Trophoblast cell (in vitro differentiated cells and primary cell): ENCODE data around the gene COL4A1.
"Not testable (repeated sequence)": the region's sequence is repeated elsewhere in the genome, so short reads cannot be mapped to it uniquely, and the experiment has no call there.

Source experiments
- DNase-seq, 2 donors: peaks; one replicate each; pipeline ENCODE4 v3.0.0-alpha.2; 2016
- H2AFZ ChIP-seq: 2 replicates; pipeline ENCODE4 v1.6.1; 2013; ENCODE audit warnings: low read length, moderate library complexity, mild to moderate bottlenecking; ENCODE audit not compliant: insufficient read depth, poor library complexity
- H2AK5ac ChIP-seq: 2 replicates; pipeline ENCODE4 v1.6.1; 2013; ENCODE audit warnings: mild to moderate bottlenecking, low read length
- H2BK120ac ChIP-seq: 2 replicates; pipeline ENCODE4 v1.6.1; 2013; ENCODE audit warnings: low read length, mild to moderate bottlenecking, moderate library complexity; ENCODE audit not compliant: insufficient read depth, poor library complexity
- H2BK12ac ChIP-seq: 2 replicates; pipeline ENCODE4 v1.6.1; 2013; ENCODE audit warnings: mild to moderate bottlenecking, low read length, moderate library complexity
- H2BK5ac ChIP-seq: 2 replicates; pipeline ENCODE4 v1.6.1; 2013; ENCODE audit warnings: low read length, low read depth, moderate library complexity, mild to moderate bottlenecking; ENCODE audit not compliant: poor library complexity
- H3K14ac ChIP-seq: 2 replicates; pipeline ENCODE4 v1.6.1; 2013; ENCODE audit warnings: mild to moderate bottlenecking, low read length
- H3K18ac ChIP-seq: 2 replicates; pipeline ENCODE4 v1.6.1; 2013; ENCODE audit warnings: mild to moderate bottlenecking, low read length
- H3K23ac ChIP-seq: 2 replicates; pipeline ENCODE4 v1.6.1; 2013; ENCODE audit warnings: low read length
- H3K27ac ChIP-seq: 2 replicates; pipeline ENCODE4 v1.5.1; 2013; ENCODE audit warnings: low read depth, mild to moderate bottlenecking, inconsistent platforms, low read length, moderate library complexity
- H3K27me3 ChIP-seq: 2 replicates; pipeline ENCODE4 v1.6.1; 2013; ENCODE audit warnings: inconsistent platforms, mild to moderate bottlenecking, low read length, moderate library complexity; ENCODE audit not compliant: insufficient read depth
- H3K36me3 ChIP-seq, 2 experiments: 1 replicate in 1 of 2; 2 replicates in 1 of 2; pipeline ENCODE4 v1.6.1; 2013; ENCODE audit warnings: low read length in 2 of 2, mild to moderate bottlenecking in 2 of 2, moderate library complexity in 1 of 2; ENCODE audit not compliant: insufficient read depth in 2 of 2, control insufficient read depth in 1 of 2
- H3K4ac ChIP-seq: 2 replicates; pipeline ENCODE4 v1.6.1; 2013; ENCODE audit warnings: low read depth, mild to moderate bottlenecking, low read length, moderate library complexity
- H3K4me1 ChIP-seq, 2 experiments: 1 replicate in 1 of 2; 2 replicates in 1 of 2; pipeline ENCODE4 v1.6.1; 2013; ENCODE audit warnings: low read length in 2 of 2, mild to moderate bottlenecking in 2 of 2, moderate library complexity in 1 of 2; ENCODE audit not compliant: insufficient read depth in 2 of 2, control insufficient read depth in 1 of 2
- H3K4me2 ChIP-seq: 2 replicates; pipeline ENCODE4 v1.6.1; 2013; ENCODE audit warnings: inconsistent platforms, mild to moderate bottlenecking, low read length, moderate library complexity
- H3K4me3 ChIP-seq: 2 replicates; pipeline ENCODE4 v1.5.1; 2013; ENCODE audit warnings: mild to moderate bottlenecking, low read depth, low read length, inconsistent platforms
- H3K79me1 ChIP-seq: one replicate; pipeline ENCODE4 v1.6.1; 2013; ENCODE audit warnings: low read length
- H3K79me2 ChIP-seq: 2 replicates; pipeline ENCODE4 v1.6.1; 2013; ENCODE audit warnings: low read length, mild to moderate bottlenecking; ENCODE audit not compliant: control insufficient read depth, insufficient read depth, poor library complexity
- H3K9ac ChIP-seq: 2 replicates; pipeline ENCODE4 v1.6.1; 2013; ENCODE audit warnings: mild to moderate bottlenecking, low read length
- H3K9me3 ChIP-seq: 2 replicates; pipeline ENCODE4 v1.6.1; 2013; ENCODE audit warnings: low read depth, mild to moderate bottlenecking, control low read depth, inconsistent platforms, low read length; ENCODE audit not compliant: insufficient read depth
- H4K12ac ChIP-seq: 2 replicates; pipeline ENCODE4 v1.6.1; 2013; ENCODE audit warnings: low read depth, mild to moderate bottlenecking, low read length, moderate library complexity
- H4K8ac ChIP-seq: 2 replicates; pipeline ENCODE4 v1.6.1; 2013; ENCODE audit warnings: low read depth, mild to moderate bottlenecking, low read length, moderate library complexity
- H4K91ac ChIP-seq: one replicate; pipeline ENCODE4 v1.6.1; 2013; ENCODE audit warnings: low read depth, mild to moderate bottlenecking, low read length, moderate library complexity
- WGBS: extraction: QIAGEN DNeasy Blood & Tissue Kit; methylation state at CpG from one replicate; pipeline ENCODE4 v1.1.7; 2013; ENCODE audit warnings: missing lambda C conversion rate; ENCODE audit not compliant: insufficient read length, insufficient coverage; ENCODE audit errors: extremely low coverage; 5-methylcytosine and 5-hydroxymethylcytosine counted together

Gene COL4A1

GRCh38 chr13:110313261-110313660, 6.3 kb upstream of the COL4A1 start:
- Histone ChIP-seq H3K79me1 (peaks cover 29% of the 10 kb centered on the region), H4K91ac (peak overlapping the region; percentile 38), H2BK5ac (peak overlapping the region; percentile 41), H3K4me1 (peaks cover 36 to 48% of the 10 kb centered on the region in 2 experiments), H2BK120ac (peak overlapping the region; percentile 5), H3K79me2 (peaks cover 24% of the 10 kb centered on the region), H2BK12ac (peak overlapping the region; percentile 45), H3K27ac (peak overlapping the region; percentile 61), H3K4ac (peak overlapping the region; percentile 43), H3K36me3 (peaks cover 40 to 54% of the 10 kb centered on the region in 2 experiments)
- not testable (repeated sequence) for H3K27me3 ChIP-seq, H3K18ac ChIP-seq, H4K8ac ChIP-seq, H3K4me3 ChIP-seq, H3K9me3 ChIP-seq, H3K9ac ChIP-seq, H3K4me2 ChIP-seq, H2AK5ac ChIP-seq, H3K23ac ChIP-seq, H4K12ac ChIP-seq, DNase-seq, H2AFZ ChIP-seq, H3K14ac ChIP-seq
- no CpG with 5 or more reads among the region's 29 CpGs for WGBS

GRCh38 chr13:110312339-110313031, 5.5 kb upstream of the COL4A1 start:
- peak; percentile 98 for DNase-seq
- Histone ChIP-seq H4K91ac (peak overlapping the region; percentile 83), H2BK120ac (peak overlapping the region; percentile 88), H3K4me2 (no peak overlapping the region), H3K4ac (no peak overlapping the region), H3K79me2 (peaks cover 32% of the 10 kb centered on the region), H3K9ac (no peak overlapping the region), H4K12ac (no peak overlapping the region), H3K9me3 (no peaks in the 10 kb centered on the region), H3K23ac (no peak overlapping the region), H3K4me1 (peaks cover 36 to 48% of the 10 kb centered on the region in 2 experiments), H3K27me3 (no peaks in the 10 kb centered on the region), H3K18ac (no peak overlapping the region), H3K36me3 (peaks cover 39 to 51% of the 10 kb centered on the region in 2 experiments), H2AK5ac (no peak overlapping the region), H3K27ac (peak overlapping the region; percentile 86), H2AFZ (no peak overlapping the region), H2BK12ac (no peak overlapping the region), H3K4me3 (no peak overlapping the region), H4K8ac (no peak overlapping the region), H3K79me1 (peaks cover 36% of the 10 kb centered on the region), H2BK5ac (no peak overlapping the region), H3K14ac (no peak overlapping the region)
- no CpG with 5 or more reads among the region's 4 CpGs for WGBS

GRCh38 chr13:110311443-110312338, 4.7 kb upstream of the COL4A1 start:
- peak overlapping the region; percentile 86 for H3K27ac ChIP-seq
- WGBS = no CpG with 5 or more reads among the region's 30 CpGs
- peak overlapping the region; percentile 83 for H4K91ac ChIP-seq

More at GRCh38 chr13:110311443-110312338, 4.7 kb upstream of the COL4A1 start:
- Histone ChIP-seq H4K8ac (peak overlapping the region; percentile 43), H2BK12ac (peak overlapping the region; percentile 34), H4K12ac (peak overlapping the region; percentile 12), H2AFZ (peak overlapping the region; percentile 48), H2AK5ac (peak overlapping the region; percentile 84), H3K4ac (peak overlapping the region; percentile 60), H3K23ac (no peak overlapping the region), H3K4me2 (no peak overlapping the region), H3K18ac (peak overlapping the region; percentile 76), H3K79me1 (peaks cover 44% of the 10 kb centered on the region), H2BK120ac (peak overlapping the region; percentile 88), H3K79me2 (peaks cover 40% of the 10 kb centered on the region), H3K4me1 (peaks cover 36 to 48% of the 10 kb centered on the region in 2 experiments), H3K9ac (no peak overlapping the region), H3K4me3 (no peak overlapping the region), H3K27me3 (no peaks in the 10 kb centered on the region), H2BK5ac (peak overlapping the region; percentile 74), H3K9me3 (no peaks in the 10 kb centered on the region), H3K14ac (peak overlapping the region; percentile 83), H3K36me3 (peaks cover 32 to 44% of the 10 kb centered on the region in 2 experiments)
- DNase-seq = peak in 1 of 2 donors; percentile 42
